K562 (cell line): ENCODE data around the gene AFG1L. TPM values are rescaled to one million over a fixed set of nuclear protein-coding genes. Genes with fewer than 3 reads are reported as not detected.
A peak's percentile ranks its signal among the peaks of the same experiment; 100 is the strongest.

ENCODE experiments used
- BHLHE40 ChIP-seq: IDR thresholded peaks from 2 replicates; pipeline ENCODE4 v1.6.1; 2011; ENCODE audit warnings: low read length, improper control_type of control experiment
- BRD9 ChIP-seq: fragments of 450-650 bp; IDR thresholded peaks from 2 replicates; pipeline ENCODE4 v1.6.1; 2018; ENCODE audit warnings: low read depth; ENCODE audit not compliant: partially characterized antibody
- BRF2 ChIP-seq: IDR thresholded peaks from 3 replicates; pipeline ENCODE4 v1.6.1; 2011; ENCODE audit warnings: borderline replicate concordance, mild to moderate bottlenecking; ENCODE audit not compliant: insufficient read length, insufficient read depth
- CTCFL ChIP-seq: IDR thresholded peaks from 2 replicates; pipeline ENCODE4 v1.6.1; 2011; ENCODE audit warnings: borderline replicate concordance, low read depth, mild to moderate bottlenecking, moderate library complexity, low read length; ENCODE audit not compliant: insufficient read depth, poor library complexity, severe bottlenecking
- KAT2B ChIP-seq: IDR thresholded peaks from one replicate; pipeline ENCODE4 v1.6.1; 2012; ENCODE audit warnings: low read depth, mild to moderate bottlenecking, control low read depth, inconsistent platforms, low read length, moderate library complexity
- MAFF ChIP-seq: IDR thresholded peaks from 2 replicates; pipeline ENCODE4 v1.6.1; 2012; ENCODE audit warnings: low read length, improper control_type of control experiment
- MTA1 ChIP-seq: fragments of 450-650 bp; IDR thresholded peaks from 2 replicates; pipeline ENCODE4 v1.6.1; 2017; ENCODE audit warnings: borderline replicate concordance
- PHTF2 ChIP-seq: fragments of 250-450 bp; sonication (Bioruptor Pico); IDR thresholded peaks from 2 replicates; pipeline ENCODE4 v1.5.0; 2021; ENCODE audit warnings: mild to moderate bottlenecking
- SMARCA4 ChIP-seq: fragments of 450-650 bp; IDR thresholded peaks from 2 replicates; pipeline ENCODE4 v1.6.1; 2016
- SRSF3 ChIP-seq: fragments of 200-400 bp; formaldehyde crosslinking; IDR thresholded peaks from 2 replicates; pipeline ENCODE4 v1.6.1; 2016; ENCODE audit warnings: mild to moderate bottlenecking, low read length, moderate library complexity; ENCODE audit not compliant: insufficient read depth
- SUPT5H ChIP-seq: fragments of 450-650 bp; IDR thresholded peaks from 2 replicates; pipeline ENCODE4 v1.6.1; 2016
- TEAD2 ChIP-seq: fragments of 450-650 bp; IDR thresholded peaks from 2 replicates; pipeline ENCODE4 v1.6.1; 2016; ENCODE audit warnings: missing genetic modification characterization, control low read depth, missing compliant biosample characterization
- ZBED1 ChIP-seq: IDR thresholded peaks from 2 replicates; pipeline ENCODE4 v1.6.1; 2014
- ZNF174 ChIP-seq: fragments of 250-450 bp; sonication (Bioruptor Pico); IDR thresholded peaks from 2 replicates; pipeline ENCODE4 v1.4.0; 2020; ENCODE audit warnings: mild to moderate bottlenecking
- ZNF212 ChIP-seq: fragments of 450-650 bp; formaldehyde crosslinking; IDR thresholded peaks from 2 replicates; pipeline ENCODE4 v1.4.0; 2020; ENCODE audit warnings: mild to moderate bottlenecking
- ZNF407 ChIP-seq: fragments of 450-650 bp; IDR thresholded peaks from 2 replicates; pipeline ENCODE4 v1.6.1; 2016; ENCODE audit warnings: low read depth
- polyA plus RNA-seq, 8 experiments: library from polyadenylated mRNA; depleted of rRNA in 4 of 8; stranded (reverse) in 5 of 8; unstranded in 3 of 8; fragments of >200 nt; fragmentation: Nextera tagmentation in 2 of 8; fragmentation: Illumina TruSeq in 1 of 8; extraction: Ambion mirVana in 2 of 8; extraction: Trizol in 1 of 8; gene quantifications; 2 replicates each; pipeline versions ENCODE4 v1.2.1 to v1.2.3, GENCODE V29; 2011 to 2014; ENCODE audit warnings: inconsistent platforms in 1 of 8, missing spikeins in 1 of 8
- total RNA-seq, 7 experiments: library from RNA; depleted of rRNA in 6 of 7; stranded (reverse); fragments of >200 nt in 6 of 7; fragmentation: Illumina TruSeq in 2 of 7; extraction: Trizol in 2 of 7; gene quantifications; 2 replicates each; pipeline versions ENCODE4 v1.2.1 to v1.2.3, GENCODE V29; 2011 to 2021; ENCODE audit warnings: low replicate concordance in 1 of 7

AFG1L gene
- total and polyA plus RNA-seq, 9 of the 15 experiments (the other 6 are each of a cell fraction or from before 2014, with no cell fraction given), result 2.2 to 15.5 (median 5.8) TPM

- TF ChIP-seq ZNF407, result no peak
- TF ChIP-seq ZNF174, result no peak
- no peak for TF ChIP-seq KAT2B
- no peak for TF ChIP-seq ZNF212
- TF ChIP-seq BHLHE40, result peak; percentile 20; the same call in 1 of the 2 replicates
- TF ChIP-seq MTA1, result peak; percentile 35; the same call in 1 of the 2 replicates
- TF ChIP-seq SRSF3, result no peak
- no peak for TF ChIP-seq MAFF
- TF ChIP-seq TEAD2 (tag), result no peak
- peak; percentile 73 for TF ChIP-seq BRD9
- peak; percentile 86 for TF ChIP-seq SUPT5H
- 0 out of 2 replicates have a peak, but pooled peaks have one; percentile 45 for TF ChIP-seq ZBED1
- TF ChIP-seq PHTF2 (CRISPR knock-in tag), result no peak
- no peak for TF ChIP-seq BRF2
- no peak; the same call in 1 of the 2 replicates for TF ChIP-seq SMARCA4
- TF ChIP-seq CTCFL, result peak; percentile 65
These were observed 33.9 kb upstream of the AFG1L start, which contains the start of gene SNX3 (continued) for GRCh38 chr6:108260809-108261569.
